Thoracic aorta (tissue), 2 donors: ENCODE data around the gene PFDN1. TPM values are rescaled to one million over a fixed set of nuclear protein-coding genes. Genes with fewer than 3 reads are reported as not detected.

Source experiments
- ATAC-seq: fragments of 150-250 bp; one replicate; pipeline ENCODE4 v1.8.0; 2017; ENCODE audit warnings: low read depth; ENCODE audit not compliant: insufficient number of reproducible peaks, low FRiP score
- DNase-seq: peaks from one replicate; pipeline ENCODE4 v3.0.0-alpha.2; 2020; ENCODE audit warnings: low spot score
- H3K27ac ChIP-seq, 2 donors: fragments of 200-600 bp; sonication (generic); 1 replicate in 1 of 2; 2 replicates in 1 of 2; pipeline ENCODE4 v1.5.1; 2016; ENCODE audit warnings: mild to moderate bottlenecking in 2 of 2, moderate library complexity in 2 of 2
- H3K27me3 ChIP-seq: fragments of 200-600 bp; sonication (generic); replicated peaks from 2 replicates; pipeline ENCODE4 v1.6.0; 2016; ENCODE audit warnings: mild to moderate bottlenecking; ENCODE audit not compliant: insufficient read depth
- H3K36me3 ChIP-seq: fragments of 200-600 bp; sonication (generic); one replicate; pipeline ENCODE4 v1.5.1; 2016
- H3K4me1 ChIP-seq, 2 donors: fragments of 200-600 bp; sonication (generic); 1 replicate in 1 of 2; 2 replicates in 1 of 2; pipeline versions ENCODE4 v1.5.1 to v1.6.0; 2016; ENCODE audit warnings: low read depth in 2 of 2, mild to moderate bottlenecking in 1 of 2; ENCODE audit not compliant: control insufficient read depth in 1 of 2
- H3K4me3 ChIP-seq: fragments of 200-600 bp; sonication (generic); 2 replicates; pipeline ENCODE4 v1.5.1; 2016; ENCODE audit warnings: mild to moderate bottlenecking
- H3K9me3 ChIP-seq: fragments of 200-600 bp; sonication (generic); 2 replicates; pipeline ENCODE4 v1.5.1; 2016
- CTCF ChIP-seq: fragments of 200-600 bp; sonication (generic); IDR thresholded peaks from one replicate; pipeline ENCODE4 v1.5.1; 2019; ENCODE audit warnings: antibody characterized with exemption
- total RNA-seq, 2 donors: library from RNA; depleted of rRNA; stranded (reverse); fragments of >200 nt; gene quantifications; one replicate each; pipeline versions ENCODE4 v1.1.0 to v1.2.3, GENCODE V29; 2016

The PFDN1 gene
- total RNA-seq, 2 donors from 2014 or later, result 62.5 to 72.2 TPM

DNA sequence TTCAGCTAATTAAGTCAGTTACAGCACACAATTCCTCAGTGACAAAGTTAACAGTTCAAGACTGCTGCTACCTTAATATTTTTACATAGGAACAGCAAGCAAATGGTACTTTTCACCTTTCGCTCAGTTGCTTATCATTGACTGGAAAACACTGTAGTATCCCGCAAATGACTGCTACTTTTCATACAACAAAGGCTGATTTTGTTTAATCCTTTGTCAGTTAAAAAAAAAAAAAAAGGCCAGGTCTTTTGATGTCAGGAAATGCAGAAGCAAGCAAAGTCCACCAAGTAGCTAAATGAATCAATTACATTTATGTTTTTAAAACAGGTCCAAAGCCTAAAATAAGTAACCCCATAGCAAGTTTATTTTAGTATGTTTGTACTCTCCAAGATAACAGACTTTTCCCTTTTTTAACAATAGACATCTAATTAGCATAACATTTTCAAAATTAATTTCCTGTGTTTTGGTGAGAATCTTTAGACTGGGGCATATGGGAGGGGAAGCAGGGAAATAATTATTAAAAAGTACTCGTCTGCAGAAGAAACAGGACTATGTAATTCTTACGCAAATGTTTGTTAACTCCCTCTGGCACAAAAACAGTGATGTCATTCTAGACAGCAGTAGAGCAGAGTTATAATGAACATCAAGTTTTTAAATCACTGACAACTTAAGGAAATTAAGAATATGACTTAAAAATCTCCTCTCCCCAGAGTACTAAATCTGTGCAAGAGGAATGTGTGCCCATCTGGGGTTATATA lies 9.6 kb downstream of the PFDN1 start:
- H3K27me3 ChIP-seq, result no peaks in the 10 kb centered on the region

DNA sequence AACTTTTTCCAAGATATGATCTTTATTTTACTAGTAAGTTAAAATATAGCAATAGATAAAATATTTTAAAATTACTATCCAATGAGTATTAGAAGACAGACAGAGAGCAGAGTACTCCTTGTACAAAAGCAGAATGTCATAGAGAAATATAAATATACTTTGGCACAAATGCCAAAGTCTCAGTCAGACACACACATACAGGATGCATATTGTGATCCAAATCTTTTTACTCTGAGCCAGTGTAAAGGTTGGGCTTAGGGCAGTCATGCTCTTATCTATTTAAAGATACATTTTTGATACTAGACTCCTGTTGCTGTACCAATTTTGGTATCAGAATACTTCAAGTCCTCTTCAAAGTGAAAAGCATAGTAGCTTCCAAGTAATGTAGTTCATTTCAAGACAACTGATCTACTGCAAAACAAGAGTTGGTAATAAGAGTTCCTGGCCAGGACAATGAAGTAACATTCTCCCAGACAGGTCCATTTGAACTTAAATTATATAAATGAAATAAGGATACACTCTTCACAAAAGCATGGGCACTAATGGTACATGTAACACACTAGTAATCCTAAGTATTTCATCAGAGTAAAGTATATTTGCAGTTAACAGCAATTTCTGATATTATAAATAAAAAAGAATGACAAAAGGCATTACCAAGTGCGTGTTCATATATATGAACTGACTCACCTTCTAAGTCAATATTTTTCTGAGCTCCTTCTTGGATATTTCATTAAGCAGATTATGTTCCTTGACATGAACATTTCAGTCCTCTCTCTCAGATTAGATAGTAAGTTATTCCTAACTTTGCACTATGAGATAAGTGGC lies 10.5 kb downstream of the PFDN1 start:
- Histone ChIP-seq H3K27ac (peak overlapping the region; percentile 48 to 67), H3K36me3 (no peaks in the 10 kb centered on the region), H3K4me3 (no peak overlapping the region), H3K4me1 (peaks cover 42 to 67% of the 10 kb centered on the region in 2 donors), H3K9me3 (no peaks in the 10 kb centered on the region), H3K27me3 (no peaks in the 10 kb centered on the region)
- no peak for DNase-seq
- no peak for TF ChIP-seq CTCF
- no peak for ATAC-seq

More for the DNA sequence above, 9.6 kb downstream of the PFDN1 start:
- no peak overlapping the region for H3K4me3 ChIP-seq
- no peaks in the 10 kb centered on the region for H3K36me3 ChIP-seq
- DNase-seq (no peak), ATAC-seq (no peak)
- no peaks in the 10 kb centered on the region for H3K9me3 ChIP-seq
- TF ChIP-seq CTCF, result no peak
- peak overlapping the region; percentile 48 to 67 for H3K27ac ChIP-seq
- H3K4me1 ChIP-seq, result peaks cover 50 to 76% of the 10 kb centered on the region in 2 donors

GRCh38 chr5:140287801-140288521 lies 14.9 kb downstream of the PFDN1 start:
- Histone ChIP-seq H3K4me1 (peaks cover 16 to 24% of the 10 kb centered on the region in 2 donors), H3K36me3 (no peaks in the 10 kb centered on the region), H3K9me3 (no peaks in the 10 kb centered on the region), H3K27ac (no peak overlapping the region), H3K4me3 (no peak overlapping the region), H3K27me3 (no peaks in the 10 kb centered on the region)
- TF ChIP-seq CTCF, result no peak
- ATAC-seq, result no peak
- no peak for DNase-seq

GRCh38 chr5:140286424-140286823 lies 16.5 kb downstream of the PFDN1 start:
- Histone ChIP-seq H3K4me1 (peaks cover 6 to 8% of the 10 kb centered on the region in 2 donors), H3K9me3 (no peaks in the 10 kb centered on the region), H3K27ac (no peak overlapping the region), H3K36me3 (no peaks in the 10 kb centered on the region), H3K4me3 (no peak overlapping the region), H3K27me3 (no peaks in the 10 kb centered on the region)
- no peak for TF ChIP-seq CTCF
- DNase-seq, result no peak
- ATAC-seq, result no peak

GRCh38 chr5:140284013-140284412 lies 18.9 kb downstream of the PFDN1 start:
- H3K27ac ChIP-seq, result no peak overlapping the region
- DNase-seq (no peak), ATAC-seq (no peak)
- no peaks in the 10 kb centered on the region for H3K9me3 ChIP-seq
- H3K4me1 ChIP-seq, result peaks cover 0 to 4% of the 10 kb centered on the region in 2 donors
- no peaks in the 10 kb centered on the region for H3K36me3 ChIP-seq
- TF ChIP-seq CTCF, result no peak
- H3K4me3 ChIP-seq, result no peak overlapping the region
- H3K27me3 ChIP-seq, result no peaks in the 10 kb centered on the region
